Medulla oblongata (tissue), 1 donor: ENCODE data around the gene POMGNT2.

Experiments used
- DNase-seq: peaks from one replicate; pipeline ENCODE4 v3.0.0-alpha.2; 2015; ENCODE audit errors: extremely low spot score

The POMGNT2 gene

GRCh38 chr3:43043793-43044192 lies 62.1 kb downstream of the POMGNT2 start:
- DNase-seq = no peak

GRCh38 chr3:43043071-43043766 lies 62.7 kb downstream of the POMGNT2 start:
- no peak for DNase-seq

GRCh38 chr3:43041517-43041916 lies 64.4 kb downstream of the POMGNT2 start:
- no peak for DNase-seq

GRCh38 chr3:43038010-43038409 lies 67.9 kb downstream of the POMGNT2 start:
- DNase-seq = no peak

GRCh38 chr3:43036621-43037423 lies 69.1 kb downstream of the POMGNT2 start:
- DNase-seq = no peak

GRCh38 chr3:43035801-43036365 lies 70.0 kb downstream of the POMGNT2 start:
- no peak for DNase-seq

- no peak for DNase-seq
Observed at GRCh38 chr3:43034911-43035310, 71.0 kb downstream of the POMGNT2 start.

- no peak for DNase-seq
Observed at GRCh38 chr3:43034200-43034599, 71.7 kb downstream of the POMGNT2 start.

GRCh38 chr3:43032646-43033628 lies 72.9 kb downstream of the POMGNT2 start:
- no peak for DNase-seq

GRCh38 chr3:43031889-43032545 lies 73.9 kb downstream of the POMGNT2 start:
- DNase-seq = no peak

GRCh38 chr3:43031485-43031884 lies 74.4 kb downstream of the POMGNT2 start:
- DNase-seq = peak; percentile 15

GRCh38 chr3:43030162-43030935 lies 75.5 kb downstream of the POMGNT2 start:
- no peak for DNase-seq
